Astrocyte (in vitro differentiated cells and primary cell): ENCODE data around the gene TRPM3. TPM values are rescaled to one million over a fixed set of nuclear protein-coding genes. Genes with fewer than 3 reads are reported as not detected.

Experiments
- DNase-seq: peaks from one replicate; pipeline ENCODE4 v3.0.0-alpha.2; 2010; ENCODE audit warnings: low read depth
- FAIRE-seq: peaks from 2 replicates; lab custom pipeline; 2011; peaks lifted over from hg19 to GRCh38; lab: Jason Lieb, UNC
- H2AFZ ChIP-seq: 2 replicates; pipeline ENCODE4 v1.6.0; 2012; ENCODE audit warnings: low read depth, low read length, inconsistent platforms
- H3K27ac ChIP-seq: 2 replicates; pipeline ENCODE4 v1.5.1; 2011; ENCODE audit warnings: low read depth, low read length, inconsistent platforms
- H3K27me3 ChIP-seq: 2 replicates; pipeline ENCODE4 v1.6.0; 2011; ENCODE audit warnings: low read length, inconsistent platforms; ENCODE audit not compliant: insufficient read depth
- H3K36me3 ChIP-seq: 2 replicates; pipeline ENCODE4 v1.5.1; 2011; ENCODE audit warnings: low read length, inconsistent platforms; ENCODE audit not compliant: insufficient read depth
- H3K4me1 ChIP-seq: 2 replicates; pipeline ENCODE4 v1.5.1; 2011; ENCODE audit warnings: low read length, inconsistent platforms; ENCODE audit not compliant: insufficient read depth
- H3K4me2 ChIP-seq: 2 replicates; pipeline ENCODE4 v1.6.0; 2012; ENCODE audit warnings: low read length, inconsistent platforms
- H3K4me3 ChIP-seq: 2 replicates; pipeline ENCODE4 v1.5.1; 2011; ENCODE audit warnings: low read depth, mild to moderate bottlenecking, low read length, inconsistent platforms; ENCODE audit not compliant: insufficient read depth
- H3K79me2 ChIP-seq: 2 replicates; pipeline ENCODE4 v1.6.0; 2012; ENCODE audit warnings: mild to moderate bottlenecking, low read length, inconsistent platforms; ENCODE audit not compliant: insufficient read depth
- H3K9ac ChIP-seq: 2 replicates; pipeline ENCODE4 v1.6.0; 2012; ENCODE audit warnings: mild to moderate bottlenecking, low read length, inconsistent platforms
- H3K9me3 ChIP-seq: 2 replicates; pipeline ENCODE4 v1.5.1; 2012; ENCODE audit warnings: low read depth, mild to moderate bottlenecking, low read length, inconsistent platforms; ENCODE audit not compliant: insufficient read depth
- H4K20me1 ChIP-seq: 2 replicates; pipeline ENCODE4 v1.6.0; 2012; ENCODE audit warnings: low read length, inconsistent platforms; ENCODE audit not compliant: insufficient read depth
- H3K27ac Mint-ChIP-seq: one replicate; pipeline ENCODE4 v1.8.0; 2021; ENCODE audit warnings: mild to moderate bottlenecking, mixed read lengths; ENCODE audit not compliant: unreplicated experiment
- H3K27me3 Mint-ChIP-seq: one replicate; pipeline ENCODE4 v1.8.0; 2021; ENCODE audit warnings: low read depth, mixed read lengths; ENCODE audit not compliant: unreplicated experiment
- H3K36me3 Mint-ChIP-seq: one replicate; pipeline ENCODE4 v1.8.0; 2021; ENCODE audit warnings: low read depth, mixed read lengths; ENCODE audit not compliant: unreplicated experiment
- H3K4me1 Mint-ChIP-seq: one replicate; pipeline ENCODE4 v1.8.0; 2021; ENCODE audit warnings: low read depth, mixed read lengths; ENCODE audit not compliant: unreplicated experiment
- H3K4me3 Mint-ChIP-seq: one replicate; pipeline ENCODE4 v1.8.0; 2021; ENCODE audit warnings: mild to moderate bottlenecking, moderate library complexity, mixed read lengths; ENCODE audit not compliant: unreplicated experiment
- H3K9me3 Mint-ChIP-seq: one replicate; pipeline ENCODE4 v1.8.0; 2021; ENCODE audit warnings: mild to moderate bottlenecking, mixed read lengths; ENCODE audit not compliant: unreplicated experiment
- CTCF ChIP-seq: IDR thresholded peaks from 2 replicates; pipeline ENCODE4 v1.5.1; 2011; ENCODE audit warnings: low read depth, mild to moderate bottlenecking, inconsistent platforms, low read length, moderate library complexity; ENCODE audit not compliant: insufficient read depth
- EZH2 ChIP-seq: IDR thresholded peaks from 2 replicates; pipeline ENCODE4 v1.6.1; 2012; ENCODE audit warnings: mild to moderate bottlenecking, low read length, inconsistent platforms; ENCODE audit not compliant: insufficient read depth
- total RNA-seq: library from RNA; stranded (reverse); gene quantifications from 2 replicates; pipeline ENCODE4 v1.2.1, GENCODE V29; 2021

Gene TRPM3
- total RNA-seq, 1 donor from 2014 or later = 0.14 TPM

GRCh38 chr9:70865471-70865870 lies 255.9 kb downstream of the TRPM3 start:
- peak; percentile 5 for FAIRE-seq
- Mint-ChIP-seq H3K9me3 (no peaks in the 10 kb centered on the region), H3K4me3 (no peak overlapping the region), H3K27me3 (no peaks in the 10 kb centered on the region), H3K36me3 (no peaks in the 10 kb centered on the region), H3K27ac (no peak overlapping the region), H3K4me1 (no peaks in the 10 kb centered on the region)
- DNase-seq = no peak
- Histone ChIP-seq H3K79me2 (no peaks in the 10 kb centered on the region), H3K9ac (no peak overlapping the region), H3K4me3 (no peak overlapping the region), H2AFZ (no peak overlapping the region), H3K4me2 (no peak overlapping the region), H3K9me3 (no peaks in the 10 kb centered on the region), H3K27ac (no peak overlapping the region), H4K20me1 (no peaks in the 10 kb centered on the region), H3K36me3 (no peaks in the 10 kb centered on the region), H3K27me3 (no peaks in the 10 kb centered on the region), H3K4me1 (no peaks in the 10 kb centered on the region)
- no peak for TF ChIP-seq CTCF
- TF ChIP-seq EZH2 = no peak

- H3K4me3 ChIP-seq = no peak overlapping the region
- Mint-ChIP-seq H3K4me3 (no peak overlapping the region), H3K4me1 (no peaks in the 10 kb centered on the region), H3K36me3 (no peaks in the 10 kb centered on the region), H3K27me3 (peaks cover 3% of the 10 kb centered on the region), H3K27ac (no peak overlapping the region), H3K9me3 (no peaks in the 10 kb centered on the region)
- H3K9me3 ChIP-seq = no peaks in the 10 kb centered on the region
- no peak overlapping the region for H3K27ac ChIP-seq
- H3K4me2 ChIP-seq = no peak overlapping the region
- no peaks in the 10 kb centered on the region for H3K79me2 ChIP-seq
- no peaks in the 10 kb centered on the region for H3K36me3 ChIP-seq
- H3K27me3 ChIP-seq = no peaks in the 10 kb centered on the region
- H4K20me1 ChIP-seq = no peaks in the 10 kb centered on the region
- DNase-seq (no peak), FAIRE-seq (no peak)
- H3K9ac ChIP-seq = no peak overlapping the region
- no peaks in the 10 kb centered on the region for H3K4me1 ChIP-seq
- no peak overlapping the region for H2AFZ ChIP-seq
- no peak for TF ChIP-seq CTCF
- TF ChIP-seq EZH2 = no peak
Measured at GRCh38 chr9:70861797-70862196, 259.6 kb downstream of the TRPM3 start.

- no peak for FAIRE-seq
- Mint-ChIP-seq H3K36me3 (no peaks in the 10 kb centered on the region), H3K27ac (no peak overlapping the region), H3K4me1 (no peaks in the 10 kb centered on the region), H3K9me3 (no peaks in the 10 kb centered on the region), H3K27me3 (peaks cover 3% of the 10 kb centered on the region), H3K4me3 (no peak overlapping the region)
- TF ChIP-seq CTCF = no peak
- TF ChIP-seq EZH2 = no peak
- no peaks in the 10 kb centered on the region for H3K79me2 ChIP-seq
- H3K27me3 ChIP-seq = no peaks in the 10 kb centered on the region
- H3K4me3 ChIP-seq = no peak overlapping the region
- no peaks in the 10 kb centered on the region for H3K4me1 ChIP-seq
- H3K4me2 ChIP-seq = no peak overlapping the region
- H4K20me1 ChIP-seq = no peaks in the 10 kb centered on the region
- H3K36me3 ChIP-seq = no peaks in the 10 kb centered on the region
- H2AFZ ChIP-seq = no peak overlapping the region
- no peaks in the 10 kb centered on the region for H3K9me3 ChIP-seq
- no peak overlapping the region for H3K9ac ChIP-seq
- DNase-seq = no peak
- H3K27ac ChIP-seq = no peak overlapping the region
Measured at GRCh38 chr9:70861376-70861775, 260.0 kb downstream of the TRPM3 start.
